CD4-positive, alpha-beta memory T cell (primary cell): Measurements from ENCODE around the gene IZUMO2. TPM values are rescaled to one million over a fixed set of nuclear protein-coding genes. Genes with fewer than 3 reads are reported as not detected.

ENCODE experiments used
- CTCF ChIA-PET: fragments of 350-600 bp; sonication (Branson Sonifier 250); formaldehyde crosslinking; loops from one replicate; lab custom pipeline; 2021; ENCODE audit warnings: inconsistent platforms; ENCODE audit not compliant: partially characterized antibody; lab: Charles Lee
- POLR2A ChIA-PET: fragments of 350-600 bp; sonication (Branson Sonifier 250); formaldehyde crosslinking; loops from one replicate; lab custom pipeline; 2021; ENCODE audit not compliant: partially characterized antibody; lab: Charles Lee
- DNase-seq, 5 donors: peaks; one replicate each; pipeline versions ENCODE4 v3.0.0 to v3.0.0-alpha.2; 2020 to 2022; ENCODE audit warnings: mixed read lengths in 1 of 5
- H3K27ac ChIP-seq: one replicate; pipeline ENCODE4 v1.7.0; 2013; ENCODE audit warnings: low read depth, low read length
- H3K27me3 ChIP-seq: 2 replicates; pipeline ENCODE4 v1.7.0; 2013; ENCODE audit warnings: mild to moderate bottlenecking, low read length, moderate library complexity; ENCODE audit not compliant: insufficient read depth
- H3K36me3 ChIP-seq: 2 replicates; pipeline ENCODE4 v1.7.0; 2013; ENCODE audit warnings: mild to moderate bottlenecking, low read length, moderate library complexity; ENCODE audit not compliant: insufficient read depth
- H3K4me1 ChIP-seq: 2 replicates; pipeline ENCODE4 v1.7.0; 2013; ENCODE audit warnings: mild to moderate bottlenecking, low read length, moderate library complexity; ENCODE audit not compliant: insufficient read depth
- H3K4me3 ChIP-seq, 2 donors: one replicate each; pipeline ENCODE4 v1.7.0; 2013; ENCODE audit warnings: low read length in 2 of 2, mild to moderate bottlenecking in 1 of 2
- H3K9me3 ChIP-seq, 2 donors: one replicate each; pipeline ENCODE4 v1.7.0; 2013; ENCODE audit warnings: low read length in 2 of 2, control low read depth in 1 of 2; ENCODE audit not compliant: control insufficient read depth in 1 of 2
- H3K27ac Mint-ChIP-seq, 7 donors: one replicate each; pipeline ENCODE4 v1.8.0; 2020 to 2021; ENCODE audit warnings: mixed read lengths in 7 of 7, mild to moderate bottlenecking in 6 of 7, inconsistent platforms in 3 of 7, moderate library complexity in 3 of 7
- H3K27me3 Mint-ChIP-seq, 2 donors: one replicate each; pipeline ENCODE4 v1.8.0; 2020 to 2021; ENCODE audit warnings: mixed read lengths in 2 of 2
- H3K36me3 Mint-ChIP-seq, 2 donors: one replicate each; pipeline ENCODE4 v1.8.0; 2020 to 2021; ENCODE audit warnings: mixed read lengths in 2 of 2, inconsistent platforms in 1 of 2, mild to moderate bottlenecking in 1 of 2
- H3K4me1 Mint-ChIP-seq, 4 donors: one replicate each; pipeline ENCODE4 v1.8.0; 2020 to 2021; ENCODE audit warnings: mixed read lengths in 4 of 4, mild to moderate bottlenecking in 1 of 4
- H3K4me3 Mint-ChIP-seq, 8 donors: one replicate each; pipeline ENCODE4 v1.8.0; 2020 to 2021; ENCODE audit warnings: mixed read lengths in 8 of 8, mild to moderate bottlenecking in 7 of 8, moderate library complexity in 6 of 8, inconsistent platforms in 3 of 8
- H3K9me3 Mint-ChIP-seq, 8 donors: one replicate each; pipeline ENCODE4 v1.8.0; 2020 to 2021; ENCODE audit warnings: mixed read lengths in 8 of 8, mild to moderate bottlenecking in 5 of 8, inconsistent platforms in 3 of 8, moderate library complexity in 1 of 8
- intact Hi-C: fragments of 100-400 bp; cut with micrococcal nuclease; formaldehyde crosslinking; loops from one replicate; pipeline ENCODE4 v1.15.1; 2023
- polyA plus RNA-seq, 2 donors: library from polyadenylated mRNA; unstranded; fragments of 300-500 nt; fragmentation: Illumina TruSeq; gene quantifications; one replicate each; pipeline ENCODE4 v1.2.3, GENCODE V29; 2021
- total RNA-seq, 2 experiments: library from RNA; stranded (reverse); gene quantifications; one replicate each; pipeline ENCODE4 v1.2.3, GENCODE V29; 2021

IZUMO2 gene
- not detected for total RNA-seq
- polyA plus RNA-seq, result not detected

GRCh38 chr19:50162988-50163387, at the start of gene IZUMO2:
IZUMO2 (minus strand) TSS chr19:50163281; CDS start chr19:50163194, 87 bp downstream.
- no peak for DNase-seq
- POLR2A ChIA-PET, result no interaction called here
- Mint-ChIP-seq H3K36me3 (no peaks in the 10 kb centered on the region), H3K27ac (no peak within 1 kb of the TSS), H3K9me3 (peaks cover 0 to 18% (median 5%) of the 10 kb centered on the region in 8 donors), H3K4me1 (no peaks in the 10 kb centered on the region), H3K4me3 (no peak within 1 kb of the TSS), H3K27me3 (peaks cover 11 to 13% of the 10 kb centered on the region in 2 donors)
- Histone ChIP-seq H3K4me1 (no peaks in the 10 kb centered on the region), H3K36me3 (no peaks in the 10 kb centered on the region), H3K4me3 (no peak within 1 kb of the TSS), H3K27ac (no peak within 1 kb of the TSS), H3K9me3 (peaks cover 0 to 8% of the 10 kb centered on the region in 2 donors), H3K27me3 (no peaks in the 10 kb centered on the region)
- intact Hi-C loops, result no loop called here
- CTCF ChIA-PET, result no interaction called here

GRCh38 chr19:50210425-50210824, 47.3 kb upstream of the IZUMO2 start:
- H3K4me3 Mint-ChIP-seq, result no peak overlapping the region
- no peaks in the 10 kb centered on the region for H3K36me3 ChIP-seq
- H3K4me1 ChIP-seq, result no peaks in the 10 kb centered on the region
- no peak overlapping the region for H3K27ac ChIP-seq
- DNase-seq, result no peak
- no peaks in the 10 kb centered on the region for H3K4me1 Mint-ChIP-seq
- no peak overlapping the region for H3K4me3 ChIP-seq
- no peak overlapping the region for H3K27ac Mint-ChIP-seq
- CTCF ChIA-PET, result no interaction called here
- no peaks in the 10 kb centered on the region for H3K27me3 ChIP-seq
- intact Hi-C loops, result no loop called here
- peaks cover 9% of the 10 kb centered on the region in 2 donors for H3K27me3 Mint-ChIP-seq
- H3K9me3 Mint-ChIP-seq, result peaks cover 0 to 16% (median 11%) of the 10 kb centered on the region in 8 donors
- POLR2A ChIA-PET, result no interaction called here
- peaks cover 0 to 3% of the 10 kb centered on the region in 2 donors for H3K36me3 Mint-ChIP-seq
- H3K9me3 ChIP-seq, result no peaks in the 10 kb centered on the region

- ChIA-PET CTCF (no interaction called here), POLR2A (no interaction called here)
- Histone ChIP-seq H3K4me1 (no peaks in the 10 kb centered on the region), H3K9me3 (no peaks in the 10 kb centered on the region), H3K4me3 (no peak overlapping the region), H3K36me3 (no peaks in the 10 kb centered on the region), H3K27ac (no peak overlapping the region), H3K27me3 (peaks cover 6% of the 10 kb centered on the region)
- no peak overlapping the region for H3K27ac Mint-ChIP-seq
- H3K27me3 Mint-ChIP-seq, result peaks cover 15 to 18% of the 10 kb centered on the region in 2 donors
- peaks cover 0 to 3% of the 10 kb centered on the region in 2 donors for H3K36me3 Mint-ChIP-seq
- H3K9me3 Mint-ChIP-seq, result peaks cover 0 to 16% (median 11%) of the 10 kb centered on the region in 8 donors
- intact Hi-C loops, result no loop called here
- H3K4me1 Mint-ChIP-seq, result peaks cover 0 to 2% (median 0%) of the 10 kb centered on the region in 4 donors
- no peak overlapping the region for H3K4me3 Mint-ChIP-seq
- no peak for DNase-seq
These were observed 46.0 kb upstream of the IZUMO2 start for GRCh38 chr19:50209131-50209530.

GRCh38 chr19:50207730-50208129, 44.6 kb upstream of the IZUMO2 start:
- no peak overlapping the region for H3K27ac Mint-ChIP-seq
- H3K9me3 ChIP-seq, result no peaks in the 10 kb centered on the region

GRCh38 chr19:50206191-50206590, 43.1 kb upstream of the IZUMO2 start:
- Mint-ChIP-seq H3K4me3 (no peak overlapping the region), H3K27me3 (peaks cover 31 to 34% of the 10 kb centered on the region in 2 donors), H3K27ac (no peak overlapping the region), H3K9me3 (peaks cover 0 to 7% (median 2%) of the 10 kb centered on the region in 8 donors), H3K4me1 (peaks cover 0 to 4% (median 0%) of the 10 kb centered on the region in 4 donors), H3K36me3 (peaks cover 0 to 7% of the 10 kb centered on the region in 2 donors)
- Histone ChIP-seq H3K27me3 (peaks cover 13% of the 10 kb centered on the region), H3K9me3 (no peaks in the 10 kb centered on the region), H3K27ac (no peak overlapping the region), H3K36me3 (no peaks in the 10 kb centered on the region), H3K4me3 (no peak overlapping the region), H3K4me1 (no peaks in the 10 kb centered on the region)
- POLR2A ChIA-PET, result no interaction called here
- no peak for DNase-seq
- intact Hi-C loops, result no loop called here
- CTCF ChIA-PET, result no interaction called here

More at GRCh38 chr19:50207730-50208129, 44.6 kb upstream of the IZUMO2 start:
- Mint-ChIP-seq H3K9me3 (peaks cover 0 to 16% (median 11%) of the 10 kb centered on the region in 8 donors), H3K4me1 (peaks cover 0 to 4% (median 0%) of the 10 kb centered on the region in 4 donors), H3K4me3 (no peak overlapping the region), H3K36me3 (peaks cover 0 to 3% of the 10 kb centered on the region in 2 donors), H3K27me3 (peaks cover 21 to 23% of the 10 kb centered on the region in 2 donors)
- Histone ChIP-seq H3K27me3 (peaks cover 10% of the 10 kb centered on the region), H3K4me1 (no peaks in the 10 kb centered on the region), H3K4me3 (no peak overlapping the region), H3K36me3 (no peaks in the 10 kb centered on the region), H3K27ac (no peak overlapping the region)
- ChIA-PET CTCF (no interaction called here), POLR2A (no interaction called here)
- intact Hi-C loops, result no loop called here
- no peak for DNase-seq

GRCh38 chr19:50205681-50206138, 42.6 kb upstream of the IZUMO2 start:
- no peaks in the 10 kb centered on the region for H3K36me3 ChIP-seq
- peaks cover 13% of the 10 kb centered on the region for H3K27me3 ChIP-seq
- DNase-seq, result no peak
- ChIA-PET POLR2A (no interaction called here), CTCF (no interaction called here)
- H3K9me3 ChIP-seq, result no peaks in the 10 kb centered on the region
- intact Hi-C loops, result no loop called here
- H3K27ac ChIP-seq, result no peak overlapping the region
- H3K4me3 Mint-ChIP-seq, result no peak overlapping the region
- H3K27me3 Mint-ChIP-seq, result peaks cover 34 to 37% of the 10 kb centered on the region in 2 donors
- no peak overlapping the region for H3K27ac Mint-ChIP-seq
- H3K4me1 ChIP-seq, result no peaks in the 10 kb centered on the region
- H3K4me1 Mint-ChIP-seq, result peaks cover 0 to 4% (median 0%) of the 10 kb centered on the region in 4 donors
- H3K4me3 ChIP-seq, result no peak overlapping the region
- peaks cover 0 to 7% of the 10 kb centered on the region in 2 donors for H3K36me3 Mint-ChIP-seq
- H3K9me3 Mint-ChIP-seq, result peaks cover 0 to 6% (median 0%) of the 10 kb centered on the region in 8 donors

- Histone ChIP-seq H3K9me3 (no peaks in the 10 kb centered on the region), H3K4me3 (no peak overlapping the region), H3K36me3 (no peaks in the 10 kb centered on the region), H3K4me1 (no peaks in the 10 kb centered on the region), H3K27me3 (peaks cover 13% of the 10 kb centered on the region), H3K27ac (no peak overlapping the region)
- Mint-ChIP-seq H3K27me3 (peaks cover 36 to 39% of the 10 kb centered on the region in 2 donors), H3K9me3 (peaks cover 0 to 5% (median 0%) of the 10 kb centered on the region in 8 donors), H3K27ac (no peak overlapping the region), H3K36me3 (peaks cover 0 to 7% of the 10 kb centered on the region in 2 donors), H3K4me1 (peaks cover 0 to 4% (median 0%) of the 10 kb centered on the region in 4 donors), H3K4me3 (no peak overlapping the region)
- intact Hi-C loops, result no loop called here
- ChIA-PET CTCF (no interaction called here), POLR2A (no interaction called here)
- DNase-seq, result no peak
These were observed 42.0 kb upstream of the IZUMO2 start for GRCh38 chr19:50204811-50205675.
